Right lobe of liver (tissue), 6 donors: Measurements from ENCODE around the gene TCF7L2. TPM values are rescaled to one million over a fixed set of nuclear protein-coding genes. Genes with fewer than 3 reads are reported as not detected.

ENCODE experiments used
- ATAC-seq, 4 donors: fragments of 200-7000 bp; cut with Tn5 transposase; one replicate each; pipeline ENCODE4 v1.9.1; 2020; ENCODE audit warnings: mild to moderate bottlenecking in 4 of 4, moderate library complexity in 4 of 4
- DNase-seq, 3 donors: peaks; one replicate each; pipeline ENCODE4 v3.0.0-alpha.2; 2020
- H3K27ac ChIP-seq, 3 donors: fragments of 200-600 bp; one replicate each; pipeline ENCODE4 v1.8.0; 2022
- H3K27me3 ChIP-seq, 2 donors: fragments of 200-600 bp; one replicate each; pipeline ENCODE4 v1.8.0; 2022
- H3K36me3 ChIP-seq, 4 donors: fragments of 200-600 bp; sonication (generic) in 1 of 4; one replicate each; pipeline versions ENCODE4 v1.5.1 to v1.8.0; 2017 to 2022; ENCODE audit warnings: control low read depth in 1 of 4
- H3K4me1 ChIP-seq, 4 donors: fragments of 200-600 bp; sonication (generic) in 1 of 4; one replicate each; pipeline versions ENCODE4 v1.5.1 to v1.8.0; 2017 to 2022; ENCODE audit warnings: control low read depth in 1 of 4
- H3K4me3 ChIP-seq, 3 donors: fragments of 200-600 bp; one replicate each; pipeline ENCODE4 v1.8.0; 2022
- H3K9me3 ChIP-seq, 4 donors: fragments of 200-600 bp; sonication (generic) in 1 of 4; one replicate each; pipeline versions ENCODE4 v1.5.1 to v1.8.0; 2017 to 2022; ENCODE audit warnings: control low read depth in 1 of 4
- POLR2A ChIP-seq: fragments of 450-650 bp; IDR thresholded peaks from one replicate; pipeline ENCODE4 v1.6.1; 2017; ENCODE audit warnings: antibody characterized with exemption, mild to moderate bottlenecking
- WGBS: methylation state at CpG from one replicate; pipeline ENCODE4 v1.1.6; 2018; ENCODE audit warnings: low coverage, low lambda C conversion rate; ENCODE audit not compliant: insufficient coverage; ENCODE audit errors: missing lambda C conversion rate; 5-methylcytosine and 5-hydroxymethylcytosine counted together
- intact Hi-C, 2 donors: fragments of 100-400 bp; cut with DNase I; formaldehyde crosslinking; loops; one replicate each; pipeline versions ENCODE4 v1.11.2 to v1.14.1; 2022
- total RNA-seq, 6 experiments: library from RNA; depleted of rRNA in 2 of 6; stranded (reverse); fragments of >200 nt in 2 of 6; fragmentation: NEBNext Ultra II Directional in 3 of 6; extraction: Animal tissue kit (Norgen Biotek cat#: 25700) in 3 of 6; gene quantifications; one replicate each; pipeline versions ENCODE4 v1.1.0 to v1.2.4, GENCODE V29; 2016 to 2023
- TF ChIP-seq, protein P1 (sequence below), 4 donors: fragments of 200-600 bp in 3 of 4; fragments of 450-650 bp in 1 of 4; IDR thresholded peaks; one replicate each; pipeline versions ENCODE4 v1.5.1 to v1.8.0; 2016 to 2022; ENCODE audit warnings: antibody characterized with exemption in 4 of 4, mild to moderate bottlenecking in 2 of 4
- donor health status: DM: no; HTN: yes; CAD: no.
- donor health status: DM: no; HTN: no; CAD: no.
- donor health status: DM: no; HTN: no; CAD: no.
- donor health status: DM: no; HTN: yes; CAD: no.
- donor health status: DM: no; HTN: yes; CAD: no.

Gene TCF7L2
- total RNA-seq, 6 experiments from 2014 or later: 9.4 to 33.2 (median 16.7) TPM

GRCh38 chr10:113055458-113055857 is 105.4 kb downstream of the TCF7L2 start:
- Histone ChIP-seq H3K4me1 (peaks cover 0 to 22% (median 13%) of the 10 kb centered on the region in 4 donors), H3K36me3 (no peaks in the 10 kb centered on the region), H3K4me3 (no peak overlapping the region), H3K9me3 (no peaks in the 10 kb centered on the region), H3K27me3 (no peaks in the 10 kb centered on the region), H3K27ac (no peak overlapping the region)
- no peak for TF ChIP-seq POLR2A
- TF ChIP-seq, protein P1, sequence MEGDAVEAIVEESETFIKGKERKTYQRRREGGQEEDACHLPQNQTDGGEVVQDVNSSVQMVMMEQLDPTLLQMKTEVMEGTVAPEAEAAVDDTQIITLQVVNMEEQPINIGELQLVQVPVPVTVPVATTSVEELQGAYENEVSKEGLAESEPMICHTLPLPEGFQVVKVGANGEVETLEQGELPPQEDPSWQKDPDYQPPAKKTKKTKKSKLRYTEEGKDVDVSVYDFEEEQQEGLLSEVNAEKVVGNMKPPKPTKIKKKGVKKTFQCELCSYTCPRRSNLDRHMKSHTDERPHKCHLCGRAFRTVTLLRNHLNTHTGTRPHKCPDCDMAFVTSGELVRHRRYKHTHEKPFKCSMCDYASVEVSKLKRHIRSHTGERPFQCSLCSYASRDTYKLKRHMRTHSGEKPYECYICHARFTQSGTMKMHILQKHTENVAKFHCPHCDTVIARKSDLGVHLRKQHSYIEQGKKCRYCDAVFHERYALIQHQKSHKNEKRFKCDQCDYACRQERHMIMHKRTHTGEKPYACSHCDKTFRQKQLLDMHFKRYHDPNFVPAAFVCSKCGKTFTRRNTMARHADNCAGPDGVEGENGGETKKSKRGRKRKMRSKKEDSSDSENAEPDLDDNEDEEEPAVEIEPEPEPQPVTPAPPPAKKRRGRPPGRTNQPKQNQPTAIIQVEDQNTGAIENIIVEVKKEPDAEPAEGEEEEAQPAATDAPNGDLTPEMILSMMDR (IDR thresholded peaks at IDR 0.05): no peak
- DNase-seq (no peak), ATAC-seq (no peak)
- 100% methylated on average over 1 of the region's 1 CpG for WGBS
- intact Hi-C loops: no loop called here

GRCh38 chr10:113056030-113056429 is 106.0 kb downstream of the TCF7L2 start:
- no peak overlapping the region for H3K27ac ChIP-seq
- no peaks in the 10 kb centered on the region for H3K9me3 ChIP-seq
- no peak overlapping the region for H3K4me3 ChIP-seq
- ATAC-seq: no peak
- no peak for TF ChIP-seq POLR2A
- TF ChIP-seq, protein P1 (IDR thresholded peaks at IDR 0.05): no peak
- no peak for DNase-seq
- no peaks in the 10 kb centered on the region for H3K36me3 ChIP-seq
- WGBS: 85% methylated on average over 5 of the region's 5 CpGs
- H3K4me1 ChIP-seq: peaks cover 0 to 27% (median 16%) of the 10 kb centered on the region in 4 donors
- no peaks in the 10 kb centered on the region for H3K27me3 ChIP-seq
- intact Hi-C loops: no loop called here

DNA sequence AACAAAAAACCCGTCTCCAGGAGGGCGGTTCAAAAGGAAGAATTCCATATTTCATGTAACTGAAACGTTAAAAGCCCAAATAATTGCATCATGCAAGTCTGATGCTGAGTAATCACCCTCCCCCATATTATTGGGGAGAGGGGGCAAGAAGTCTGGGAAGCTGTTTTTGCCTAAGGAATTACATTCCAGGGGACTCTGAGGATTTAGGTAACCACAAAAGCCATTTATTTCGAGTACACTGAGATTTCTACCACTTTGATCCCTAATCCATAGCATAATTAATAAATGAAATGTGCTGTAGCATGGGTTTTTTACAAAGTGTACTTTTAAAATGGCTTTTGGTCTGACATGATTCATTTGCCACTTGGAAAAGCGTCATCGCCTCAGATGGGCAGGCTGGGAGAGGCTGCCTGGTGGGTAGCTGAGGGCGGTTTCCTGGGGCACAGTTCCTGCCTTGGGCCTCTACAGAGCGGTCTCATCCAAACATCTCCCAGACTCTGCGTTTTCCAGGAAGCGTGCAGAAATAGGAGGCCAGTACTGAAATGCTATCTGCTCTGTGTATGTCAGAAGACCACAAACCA is 106.5 kb downstream of the TCF7L2 start:
- WGBS: 69% methylated on average over 9 of the region's 10 CpGs
- intact Hi-C loops: no loop called here
- TF ChIP-seq POLR2A: no peak
- TF ChIP-seq, protein P1 (IDR thresholded peaks at IDR 0.05): no peak
- DNase-seq: no peak
- Histone ChIP-seq H3K9me3 (no peaks in the 10 kb centered on the region), H3K27me3 (no peaks in the 10 kb centered on the region), H3K4me3 (no peak overlapping the region), H3K27ac (no peak overlapping the region), H3K36me3 (no peaks in the 10 kb centered on the region), H3K4me1 (peaks cover 0 to 32% (median 21%) of the 10 kb centered on the region in 4 donors)
- ATAC-seq: no peak

DNA sequence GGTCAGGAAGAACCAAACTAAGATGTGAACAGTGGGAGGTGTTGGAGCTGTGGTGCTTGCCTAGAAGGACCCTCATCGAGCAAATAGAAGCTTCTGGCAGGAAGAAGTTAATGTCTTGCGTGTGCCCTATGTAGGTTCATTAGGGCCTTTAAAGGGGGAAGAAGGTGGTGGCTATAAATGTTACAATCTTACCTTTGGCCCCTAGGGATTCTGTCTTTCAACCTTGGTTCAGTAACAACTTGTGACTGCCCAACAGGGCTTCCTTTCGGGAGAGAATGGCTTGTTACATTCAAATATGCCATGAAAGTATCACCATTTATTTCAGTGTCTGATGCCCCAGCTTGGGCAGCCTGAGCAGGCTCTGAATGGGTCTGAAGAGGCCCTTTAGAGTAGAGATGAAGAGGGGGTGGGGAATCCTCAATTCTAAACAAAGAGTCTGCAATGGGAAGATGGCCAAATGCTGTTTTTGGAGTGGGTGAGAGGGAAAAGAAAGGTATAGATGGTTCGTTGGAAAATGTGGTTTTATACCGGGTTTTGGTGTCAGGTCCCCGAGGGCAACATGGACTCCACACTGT is 108.0 kb downstream of the TCF7L2 start:
- ATAC-seq (peak in 1 of 4 donors; percentile 7), DNase-seq (no peak)
- TF ChIP-seq POLR2A: no peak
- TF ChIP-seq, protein P1 (IDR thresholded peaks at IDR 0.05): no peak
- H3K27me3 ChIP-seq: no peaks in the 10 kb centered on the region
- no peak overlapping the region for H3K27ac ChIP-seq
- WGBS: 69% methylated on average over 6 of the region's 6 CpGs
- no peaks in the 10 kb centered on the region for H3K9me3 ChIP-seq
- peaks cover 0 to 35% (median 21%) of the 10 kb centered on the region in 4 donors for H3K4me1 ChIP-seq
- no peak overlapping the region for H3K4me3 ChIP-seq
- no peaks in the 10 kb centered on the region for H3K36me3 ChIP-seq
- intact Hi-C loops: no loop called here
